Stimulated activated CD4-positive, alpha-beta T cell treated with anti-CD3 and anti-CD28 coated beads, Interleukin-15, amount 100 ng/mL, for 1 hour (primary cell): Measurements from ENCODE around the gene FOXP2.

ENCODE experiments used
- DNase-seq, 2 donors: peaks; one replicate each; pipeline ENCODE4 v3.0.0-alpha.2; 2020; ENCODE audit warnings: low read depth in 1 of 2, low spot score in 1 of 2

The FOXP2 gene

GRCh38 chr7:114650491-114650890 lies 235.9 kb downstream of the FOXP2 start:
- DNase-seq = no peak

GRCh38 chr7:114652041-114652440 lies 237.4 kb downstream of the FOXP2 start:
- DNase-seq = no peak

GRCh38 chr7:114653364-114654088 lies 238.9 kb downstream of the FOXP2 start:
- DNase-seq = no peak

DNA sequence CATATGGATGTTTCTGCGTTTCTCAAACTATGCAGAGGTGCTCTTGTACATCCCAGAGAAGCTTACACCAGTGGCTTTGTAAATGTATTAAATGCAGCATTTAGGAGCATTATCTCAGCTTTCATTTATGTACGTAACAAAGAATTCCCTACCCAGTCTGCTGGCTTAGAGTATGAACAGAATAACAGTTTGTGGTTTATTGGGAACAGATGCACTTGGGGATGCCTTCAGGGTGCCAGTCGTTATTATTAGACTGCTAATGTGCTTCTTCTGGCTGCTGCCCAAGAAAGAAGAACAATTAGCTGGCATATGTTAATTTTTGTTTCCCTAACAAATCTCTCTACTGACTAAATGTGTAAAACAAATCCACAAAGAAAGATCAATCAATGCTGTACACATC lies 241.9 kb downstream of the FOXP2 start:
- DNase-seq = no peak

- DNase-seq = no peak
Measured at GRCh38 chr7:114657279-114657678, 242.7 kb downstream of the FOXP2 start.

DNA sequence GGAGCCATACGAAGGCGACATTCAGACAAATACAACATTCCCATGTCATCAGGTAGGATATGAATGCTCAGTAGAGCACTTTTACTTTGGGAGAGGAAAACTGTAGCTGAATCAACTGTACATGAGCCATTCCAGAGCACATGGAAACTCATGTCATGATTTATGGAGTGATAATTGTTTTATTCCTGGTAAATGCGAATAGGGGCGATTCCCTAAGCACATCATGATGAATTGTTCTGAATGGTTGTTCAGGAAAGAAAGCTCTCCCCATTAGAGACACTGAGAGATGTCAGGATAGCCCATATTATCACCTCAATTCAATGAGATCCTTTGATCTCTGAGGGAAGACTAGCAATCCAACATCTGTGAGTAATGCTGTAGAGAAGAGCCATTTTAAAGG lies 243.6 kb downstream of the FOXP2 start:
- no peak for DNase-seq

GRCh38 chr7:114659409-114660125 lies 245.0 kb downstream of the FOXP2 start:
- DNase-seq = no peak

GRCh38 chr7:114660126-114660486 lies 245.5 kb downstream of the FOXP2 start:
- DNase-seq = no peak

GRCh38 chr7:114660753-114661152 lies 246.1 kb downstream of the FOXP2 start:
- no peak for DNase-seq

- DNase-seq = no peak
Measured at GRCh38 chr7:114662002-114662677, 247.5 kb downstream of the FOXP2 start.

DNA sequence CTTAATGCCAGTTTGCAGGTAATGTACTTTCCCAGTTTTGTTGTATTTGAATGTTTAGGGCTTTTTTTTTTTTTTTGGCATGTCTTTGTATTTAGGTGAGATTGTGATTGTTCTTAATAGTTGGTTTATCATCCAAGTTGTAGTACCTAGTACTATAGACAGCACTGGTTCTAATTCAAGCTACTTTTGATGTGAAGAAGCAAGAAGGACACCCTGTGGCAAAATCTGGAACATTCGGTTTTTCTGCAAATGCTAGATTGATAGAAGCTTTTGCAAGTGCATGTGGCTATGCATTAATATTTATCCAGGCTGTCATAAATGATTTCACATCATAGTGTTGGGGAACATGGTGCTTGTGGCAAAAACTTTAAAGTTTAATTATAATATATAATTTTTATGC lies 248.9 kb downstream of the FOXP2 start:
- no peak for DNase-seq

DNA sequence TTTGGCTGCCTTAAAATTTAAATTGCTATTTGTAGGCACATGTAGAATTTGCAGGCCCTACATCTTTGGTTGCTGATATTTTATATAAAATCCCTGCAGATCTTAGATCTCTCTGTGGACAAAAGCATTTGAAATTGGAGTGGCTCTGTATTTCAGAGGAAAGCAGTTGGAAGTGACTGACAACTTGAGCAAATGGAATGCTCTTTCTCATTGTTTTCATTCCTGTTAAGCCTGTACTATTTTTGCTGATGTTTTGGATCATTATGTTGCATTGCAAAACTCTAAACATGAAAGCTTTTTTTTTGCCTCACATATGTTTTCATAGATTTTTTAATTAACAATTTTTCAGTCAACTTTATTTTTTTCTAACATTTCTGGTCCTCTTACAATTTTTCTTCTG lies 256.1 kb downstream of the FOXP2 start:
- no peak for DNase-seq

DNA sequence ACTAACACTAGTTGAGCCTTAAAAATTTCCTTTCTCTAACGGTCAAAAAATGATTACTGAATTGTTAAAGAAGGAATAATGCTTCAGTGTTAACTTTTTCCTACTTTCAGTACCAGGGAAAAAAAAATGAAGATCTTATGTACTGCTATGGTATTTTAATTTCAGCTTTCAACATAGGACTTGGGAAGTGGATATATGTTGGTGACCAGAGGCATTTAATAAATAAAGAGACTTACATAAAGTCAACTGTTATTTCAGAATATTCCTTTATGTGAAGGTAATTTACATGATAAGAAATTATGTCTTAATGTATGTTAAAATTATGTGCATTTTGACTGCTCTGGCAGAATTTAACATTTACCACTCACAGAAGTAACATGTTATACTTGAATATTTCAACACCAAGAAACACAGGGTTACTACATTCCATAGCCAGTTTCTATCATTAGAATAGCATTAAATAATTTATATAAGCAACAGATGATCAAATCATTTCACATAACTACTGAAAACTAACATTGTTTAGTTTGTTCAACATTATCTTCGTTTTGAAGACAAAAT lies 257.0 kb downstream of the FOXP2 start:
- no peak for DNase-seq

GRCh38 chr7:114678116-114678515 lies 263.5 kb downstream of the FOXP2 start:
- DNase-seq = no peak

- DNase-seq = no peak
Measured at GRCh38 chr7:114687238-114687637, 272.6 kb downstream of the FOXP2 start.

GRCh38 chr7:114688443-114689055 lies 273.9 kb downstream of the FOXP2 start:
- DNase-seq = no peak

DNA sequence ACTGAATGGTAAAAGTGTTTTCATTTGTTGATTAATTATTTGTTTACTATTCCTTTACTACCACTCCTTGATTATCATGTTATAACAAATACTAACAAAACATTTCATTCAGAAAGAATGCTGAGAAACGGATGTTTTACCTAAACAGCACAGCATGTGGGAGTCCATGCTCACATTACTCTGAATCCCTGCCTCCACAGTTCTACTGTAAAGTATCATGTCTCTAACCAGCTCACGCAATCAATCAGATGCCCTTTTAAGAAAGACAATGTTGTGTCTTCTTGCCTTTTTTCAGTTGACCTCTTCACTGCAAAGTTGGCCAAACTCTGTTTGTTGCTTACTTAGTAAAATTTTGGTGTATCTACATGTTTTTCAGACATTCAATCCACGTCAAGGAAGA lies 274.8 kb downstream of the FOXP2 start:
- no peak for DNase-seq

DNA sequence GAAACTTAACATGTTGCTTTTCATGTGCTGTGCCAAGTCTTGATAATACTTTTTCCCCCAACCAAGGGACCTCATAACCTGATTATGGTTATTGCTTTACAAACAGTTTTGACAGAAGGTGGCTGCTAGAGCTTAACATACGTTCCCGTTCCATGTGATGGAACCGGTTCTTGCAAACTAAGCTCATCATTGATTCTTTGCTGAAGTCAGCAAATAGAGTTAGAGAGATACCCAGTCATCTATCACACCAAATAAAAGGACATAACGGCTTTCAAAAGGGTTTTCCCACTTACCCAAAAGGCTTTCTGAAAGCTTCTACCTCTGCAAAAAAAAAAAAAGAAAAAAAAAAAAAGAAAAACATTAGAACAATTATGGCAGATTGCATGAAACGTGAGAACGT lies 277.0 kb downstream of the FOXP2 start:
- DNase-seq = no peak

- no peak for DNase-seq
Measured at GRCh38 chr7:114695182-114695581, 280.6 kb downstream of the FOXP2 start.

DNA sequence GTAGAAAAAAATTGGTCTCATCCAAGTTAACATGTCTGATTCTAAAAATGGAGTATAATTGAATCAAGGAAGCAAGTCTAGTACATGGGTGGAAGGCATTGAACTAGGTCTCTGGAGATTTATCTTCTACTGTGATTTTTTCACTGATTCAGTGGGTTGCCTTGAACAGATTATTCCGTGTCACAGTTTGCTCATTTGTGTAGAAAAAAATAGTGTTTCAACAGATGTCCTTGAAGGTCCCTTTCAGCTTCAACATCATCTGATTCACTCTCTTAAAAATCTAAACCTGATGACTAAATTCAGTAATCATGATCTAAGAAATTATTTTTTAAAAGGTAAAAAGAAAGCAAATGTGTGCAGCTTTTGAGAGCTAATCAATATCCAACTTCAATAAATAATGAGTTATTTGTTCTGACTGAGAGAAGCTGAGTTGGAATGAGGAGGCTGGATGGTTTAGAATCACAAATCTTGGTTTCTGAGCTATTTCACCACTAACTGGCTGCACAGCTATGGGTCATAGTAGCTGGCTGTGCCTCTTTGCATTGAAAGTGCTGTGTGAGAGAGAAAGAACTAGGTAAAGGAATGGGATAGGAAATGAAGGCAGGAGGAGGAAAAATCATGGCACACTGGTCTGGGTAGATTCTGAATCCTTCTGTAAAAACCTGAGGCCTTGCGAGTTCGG lies 285.8 kb downstream of the FOXP2 start:
- no peak for DNase-seq

- no peak for DNase-seq
Measured at GRCh38 chr7:114703677-114704076, 289.1 kb downstream of the FOXP2 start.
